ENCODE data around the gene HRH4. TPM values are rescaled to one million over a fixed set of nuclear protein-coding genes. Genes with fewer than 3 reads are reported as not detected.

The HRH4 gene
- total RNA-seq, 4 donors from 2014 or later, result 0.12 to 0.55 TPM; not detected in 2

DNA sequence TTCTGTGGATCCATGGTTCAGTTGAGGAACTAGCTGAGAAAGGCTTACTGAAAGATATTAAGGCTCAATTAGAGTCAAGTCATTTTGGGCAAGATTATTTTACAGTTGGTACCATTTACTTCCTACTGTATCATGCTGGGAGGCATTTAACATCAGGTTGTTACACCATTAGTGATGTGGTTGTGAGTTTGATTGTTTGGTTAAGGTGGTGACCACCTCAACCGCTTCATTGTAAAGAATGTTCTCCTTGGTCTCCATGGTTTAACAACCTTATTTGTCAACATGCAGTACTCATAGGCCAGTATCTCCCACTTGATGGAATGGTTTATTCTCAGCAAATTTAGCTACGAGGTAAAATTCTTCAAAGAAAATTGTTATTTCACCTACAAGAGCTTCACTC, 34.1 kb downstream of the HRH4 start:
- Histone ChIP-seq H3K27me3 (no peaks in the 10 kb centered on the region), H3K27ac (no peak overlapping the region), H3K4me3 (no peak overlapping the region), H3K36me3 (no peaks in the 10 kb centered on the region), H3K4me1 (no peaks in the 10 kb centered on the region), H3K9me3 (no peaks in the 10 kb centered on the region)
- no peak for DNase-seq
- intact Hi-C loops (cut with DNase I; ENCODE audit: low total_unique reads), result no loop called here
- TF ChIP-seq POLR2A (IDR thresholded peaks at IDR 0.05), result no peak
- TF ChIP-seq, protein P1, sequence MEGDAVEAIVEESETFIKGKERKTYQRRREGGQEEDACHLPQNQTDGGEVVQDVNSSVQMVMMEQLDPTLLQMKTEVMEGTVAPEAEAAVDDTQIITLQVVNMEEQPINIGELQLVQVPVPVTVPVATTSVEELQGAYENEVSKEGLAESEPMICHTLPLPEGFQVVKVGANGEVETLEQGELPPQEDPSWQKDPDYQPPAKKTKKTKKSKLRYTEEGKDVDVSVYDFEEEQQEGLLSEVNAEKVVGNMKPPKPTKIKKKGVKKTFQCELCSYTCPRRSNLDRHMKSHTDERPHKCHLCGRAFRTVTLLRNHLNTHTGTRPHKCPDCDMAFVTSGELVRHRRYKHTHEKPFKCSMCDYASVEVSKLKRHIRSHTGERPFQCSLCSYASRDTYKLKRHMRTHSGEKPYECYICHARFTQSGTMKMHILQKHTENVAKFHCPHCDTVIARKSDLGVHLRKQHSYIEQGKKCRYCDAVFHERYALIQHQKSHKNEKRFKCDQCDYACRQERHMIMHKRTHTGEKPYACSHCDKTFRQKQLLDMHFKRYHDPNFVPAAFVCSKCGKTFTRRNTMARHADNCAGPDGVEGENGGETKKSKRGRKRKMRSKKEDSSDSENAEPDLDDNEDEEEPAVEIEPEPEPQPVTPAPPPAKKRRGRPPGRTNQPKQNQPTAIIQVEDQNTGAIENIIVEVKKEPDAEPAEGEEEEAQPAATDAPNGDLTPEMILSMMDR (IDR thresholded peaks at IDR 0.05), result no peak

DNA sequence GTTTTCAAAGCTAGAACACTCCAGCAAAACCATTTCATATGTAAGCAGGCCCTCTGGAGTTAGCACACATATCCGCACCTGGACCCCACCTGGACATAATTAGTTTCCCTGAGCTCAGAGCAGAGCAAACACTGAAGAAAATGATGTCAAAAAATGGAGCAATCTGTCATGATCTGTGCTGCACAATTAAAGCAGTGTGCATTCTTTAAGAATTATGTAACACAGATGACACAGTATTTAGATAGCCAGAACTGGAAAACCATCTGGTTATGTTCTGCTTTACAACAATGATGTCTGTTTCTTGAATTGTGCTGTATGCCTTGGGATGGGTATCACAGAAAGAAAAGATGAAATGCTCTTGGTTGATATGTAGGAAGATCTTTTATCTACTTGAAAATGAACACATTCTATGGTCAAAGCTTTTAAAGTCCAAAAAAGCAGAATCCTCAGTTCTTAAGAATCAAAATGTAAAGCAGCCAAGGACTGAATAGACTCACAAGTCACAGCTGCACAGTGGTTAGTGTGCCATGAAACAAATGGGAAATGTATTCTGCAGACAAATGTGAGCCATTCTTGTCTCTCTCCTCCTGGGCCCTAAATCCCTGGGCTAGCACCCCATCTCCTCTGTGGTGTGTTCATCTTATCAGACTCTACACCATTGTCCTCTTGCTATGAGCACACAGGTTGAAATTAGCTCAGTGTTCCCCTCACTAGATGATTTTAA, 36.8 kb downstream of the HRH4 start:
- H3K27ac ChIP-seq, result no peak overlapping the region
- TF ChIP-seq, protein P1 (IDR thresholded peaks at IDR 0.05), result no peak
- TF ChIP-seq POLR2A (IDR thresholded peaks at IDR 0.05), result no peak
- H3K27me3 ChIP-seq, result no peaks in the 10 kb centered on the region
- H3K4me1 ChIP-seq, result no peaks in the 10 kb centered on the region
- intact Hi-C loops (cut with DNase I; ENCODE audit: low total_unique reads), result no loop called here
- no peaks in the 10 kb centered on the region for H3K9me3 ChIP-seq
- no peak overlapping the region for H3K4me3 ChIP-seq
- H3K36me3 ChIP-seq, result no peaks in the 10 kb centered on the region
- DNase-seq, result no peak

DNA sequence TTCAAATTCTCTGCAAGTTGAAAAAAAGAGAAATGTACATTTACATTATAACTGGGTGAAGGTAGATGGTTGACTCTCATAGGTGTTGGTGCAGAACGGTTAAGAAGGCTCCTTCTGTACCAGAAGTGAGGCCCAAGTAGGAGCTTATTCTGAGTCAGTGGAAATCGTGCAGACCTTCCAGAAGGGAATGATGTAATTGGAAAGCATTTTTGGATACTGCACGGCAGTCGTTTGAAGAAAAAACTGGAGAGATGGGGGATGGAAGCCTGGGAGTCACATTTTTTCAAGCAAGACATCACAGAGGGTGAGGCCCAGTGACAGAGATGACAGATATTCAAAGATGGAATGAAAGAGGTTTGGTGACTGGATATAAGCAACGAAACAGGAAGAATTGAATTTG, 39.4 kb downstream of the HRH4 start:
- no peak overlapping the region for H3K4me3 ChIP-seq
- no peaks in the 10 kb centered on the region for H3K4me1 ChIP-seq
- no peaks in the 10 kb centered on the region for H3K9me3 ChIP-seq
- TF ChIP-seq POLR2A (IDR thresholded peaks at IDR 0.05), result no peak
- TF ChIP-seq, protein P1 (IDR thresholded peaks at IDR 0.05), result no peak
- intact Hi-C loops (cut with DNase I; ENCODE audit: low total_unique reads), result no loop called here
- H3K36me3 ChIP-seq, result no peaks in the 10 kb centered on the region
- no peaks in the 10 kb centered on the region for H3K27me3 ChIP-seq
- no peak for DNase-seq
- no peak overlapping the region for H3K27ac ChIP-seq

- Histone ChIP-seq H3K4me3 (no peak overlapping the region), H3K4me1 (no peaks in the 10 kb centered on the region), H3K27me3 (no peaks in the 10 kb centered on the region), H3K9me3 (no peaks in the 10 kb centered on the region), H3K27ac (no peak overlapping the region), H3K36me3 (no peaks in the 10 kb centered on the region)
- intact Hi-C loops (cut with DNase I; ENCODE audit: low total_unique reads), result no loop called here
- TF ChIP-seq, protein P1 (IDR thresholded peaks at IDR 0.05), result no peak
- no peak for TF ChIP-seq POLR2A (IDR thresholded peaks at IDR 0.05)
- no peak for DNase-seq
These were observed 39.8 kb downstream of the HRH4 start for GRCh38 chr18:24500217-24500616.

DNA sequence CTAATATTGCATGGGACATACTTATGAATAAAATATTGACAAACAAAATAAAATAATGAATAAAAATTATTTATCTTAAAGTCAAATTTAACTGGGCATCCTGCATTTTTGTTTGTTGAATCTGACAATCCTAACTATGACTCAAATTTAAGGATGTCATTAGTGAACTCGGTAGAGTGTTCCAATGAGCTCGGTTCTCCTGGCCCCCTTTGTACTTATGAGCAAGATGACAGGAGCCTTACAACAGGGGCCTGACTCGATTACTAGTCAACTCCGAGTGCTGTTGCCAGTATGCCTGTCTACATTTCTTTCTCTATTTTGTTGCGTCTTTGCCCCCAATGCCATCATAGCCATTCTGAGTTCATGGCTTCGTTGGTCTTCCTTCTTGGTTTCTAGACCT, 40.3 kb downstream of the HRH4 start:
- H3K27me3 ChIP-seq, result no peaks in the 10 kb centered on the region
- intact Hi-C loops (cut with DNase I; ENCODE audit: low total_unique reads), result no loop called here
- H3K4me3 ChIP-seq, result no peak overlapping the region
- DNase-seq, result no peak
- no peaks in the 10 kb centered on the region for H3K9me3 ChIP-seq
- no peaks in the 10 kb centered on the region for H3K36me3 ChIP-seq
- TF ChIP-seq, protein P1 (IDR thresholded peaks at IDR 0.05), result no peak
- no peak for TF ChIP-seq POLR2A (IDR thresholded peaks at IDR 0.05)
- no peak overlapping the region for H3K27ac ChIP-seq
- H3K4me1 ChIP-seq, result no peaks in the 10 kb centered on the region
